HUES48 (cell line): ENCODE data around the gene CSRNP3.

Experiments used
- H3K27ac ChIP-seq: one replicate; pipeline ENCODE4 v1.7.0; 2013; ENCODE audit warnings: low read depth, low read length, inconsistent platforms
- H3K27me3 ChIP-seq: 2 replicates; pipeline ENCODE4 v1.6.1; 2013; ENCODE audit warnings: mild to moderate bottlenecking, low read length; ENCODE audit not compliant: control insufficient read depth, insufficient read depth
- H3K36me3 ChIP-seq: 2 replicates; pipeline ENCODE4 v1.6.1; 2013; ENCODE audit warnings: low read length; ENCODE audit not compliant: control insufficient read depth, insufficient read depth
- H3K4me1 ChIP-seq: 2 replicates; pipeline ENCODE4 v1.6.1; 2013; ENCODE audit warnings: mild to moderate bottlenecking, low read length; ENCODE audit not compliant: control insufficient read depth, insufficient read depth
- H3K4me3 ChIP-seq: 2 replicates; pipeline ENCODE4 v1.5.1; 2013; ENCODE audit warnings: mild to moderate bottlenecking, low read depth, low read length
- H3K9ac ChIP-seq: 2 replicates; pipeline ENCODE4 v1.6.1; 2013; ENCODE audit warnings: mild to moderate bottlenecking, low read depth, low read length, moderate library complexity
- H3K9me3 ChIP-seq: 2 replicates; pipeline ENCODE4 v1.6.1; 2013; ENCODE audit warnings: low read length; ENCODE audit not compliant: control insufficient read depth, insufficient read depth

The CSRNP3 gene

DNA sequence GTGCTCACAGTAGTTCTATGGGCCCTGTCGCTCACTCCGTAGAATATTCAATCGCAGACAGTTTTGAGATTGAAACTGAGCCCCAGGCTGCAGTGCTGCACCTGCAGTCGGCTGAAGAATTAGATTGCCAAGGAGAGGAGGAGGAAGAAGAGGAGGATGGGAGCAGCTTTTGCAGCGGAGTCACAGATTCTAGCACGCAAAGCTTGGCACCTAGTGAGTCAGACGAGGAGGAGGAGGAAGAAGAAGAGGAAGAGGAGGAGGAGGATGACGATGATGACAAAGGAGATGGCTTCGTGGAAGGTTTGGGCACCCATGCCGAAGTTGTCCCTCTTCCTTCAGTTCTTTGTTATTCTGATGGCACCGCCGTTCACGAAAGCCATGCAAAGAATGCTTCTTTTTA, 209.4 kb downstream of the CSRNP3 start:
- peaks cover 8% of the 10 kb centered on the region for H3K4me1 ChIP-seq
- no peaks in the 10 kb centered on the region for H3K9me3 ChIP-seq
- H3K27ac ChIP-seq: no peak overlapping the region
- H3K36me3 ChIP-seq: peaks cover 9% of the 10 kb centered on the region
- H3K4me3 ChIP-seq: no peak overlapping the region
- no peak overlapping the region for H3K9ac ChIP-seq
- H3K27me3 ChIP-seq: no peaks in the 10 kb centered on the region

DNA sequence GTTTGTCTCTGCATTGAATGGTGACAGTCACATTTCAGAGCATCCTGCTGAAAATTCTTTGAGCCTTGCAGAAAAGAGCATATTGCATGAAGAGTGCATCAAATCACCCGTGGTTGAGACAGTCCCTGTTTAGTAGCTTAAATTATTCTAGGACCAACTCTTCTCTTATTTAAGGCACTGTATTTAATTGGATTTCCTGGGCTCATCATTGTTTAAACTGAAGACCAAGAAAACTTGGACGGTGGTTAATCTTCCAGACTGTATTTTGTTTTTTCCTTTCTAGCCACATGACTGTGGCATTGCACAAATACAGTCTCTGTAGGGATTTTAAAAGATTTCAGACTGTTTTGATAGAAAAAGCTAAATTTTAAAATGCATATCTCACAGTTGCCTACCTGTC, 210.1 kb downstream of the CSRNP3 start:
- H3K36me3 ChIP-seq: peaks cover 9% of the 10 kb centered on the region
- H3K9ac ChIP-seq: no peak overlapping the region
- H3K27ac ChIP-seq: no peak overlapping the region
- H3K27me3 ChIP-seq: no peaks in the 10 kb centered on the region
- H3K4me1 ChIP-seq: peaks cover 8% of the 10 kb centered on the region
- no peaks in the 10 kb centered on the region for H3K9me3 ChIP-seq
- no peak overlapping the region for H3K4me3 ChIP-seq

DNA sequence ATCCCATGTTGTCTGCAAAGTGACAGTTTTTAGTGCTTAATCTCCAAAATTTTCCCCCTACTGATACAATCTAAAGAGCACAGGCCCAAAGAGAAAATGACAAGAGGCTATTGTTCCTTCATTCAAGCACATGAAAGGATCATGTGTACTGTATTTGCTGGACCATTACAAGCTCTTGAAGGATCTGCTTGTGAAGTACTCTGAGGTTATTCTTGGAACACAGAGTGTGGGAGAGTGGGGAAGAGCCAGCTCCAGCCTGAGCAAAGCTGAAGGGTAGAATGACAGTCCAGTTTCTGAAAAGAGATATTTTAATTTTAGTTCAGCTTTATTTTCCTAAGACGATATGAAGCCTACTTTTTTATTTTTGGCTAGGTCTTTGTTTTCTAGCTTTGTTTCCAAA, 212.3 kb downstream of the CSRNP3 start:
- no peak overlapping the region for H3K4me3 ChIP-seq
- H3K36me3 ChIP-seq: peaks cover 5% of the 10 kb centered on the region
- no peak overlapping the region for H3K27ac ChIP-seq
- H3K9ac ChIP-seq: no peak overlapping the region
- H3K9me3 ChIP-seq: no peaks in the 10 kb centered on the region
- peaks cover 8% of the 10 kb centered on the region for H3K4me1 ChIP-seq
- no peaks in the 10 kb centered on the region for H3K27me3 ChIP-seq

DNA sequence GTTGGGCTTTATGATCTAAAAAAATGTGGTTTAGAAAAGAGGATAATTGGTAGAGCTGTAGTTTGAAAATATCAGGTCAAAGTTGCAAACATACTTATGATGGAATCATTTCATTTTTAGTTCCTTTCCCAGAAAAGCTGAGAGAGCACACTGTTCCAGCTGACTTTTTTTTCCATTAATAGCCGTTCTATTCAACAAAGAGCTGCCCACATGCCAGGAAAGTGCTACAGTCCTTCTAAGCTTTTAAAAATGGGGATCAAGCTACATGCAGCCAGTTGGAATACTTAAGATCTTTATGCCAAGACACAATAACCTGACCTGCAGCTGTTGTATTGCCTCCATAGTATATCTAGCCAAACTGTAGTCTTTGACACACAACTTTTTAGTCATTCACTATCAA, 213.0 kb downstream of the CSRNP3 start:
- peaks cover 10% of the 10 kb centered on the region for H3K4me1 ChIP-seq
- H3K4me3 ChIP-seq: no peak overlapping the region
- H3K36me3 ChIP-seq: peaks cover 5% of the 10 kb centered on the region; the same call in 1 of the 2 replicates
- H3K9ac ChIP-seq: no peak overlapping the region
- H3K27ac ChIP-seq: no peak overlapping the region
- no peaks in the 10 kb centered on the region for H3K27me3 ChIP-seq
- no peaks in the 10 kb centered on the region for H3K9me3 ChIP-seq

DNA sequence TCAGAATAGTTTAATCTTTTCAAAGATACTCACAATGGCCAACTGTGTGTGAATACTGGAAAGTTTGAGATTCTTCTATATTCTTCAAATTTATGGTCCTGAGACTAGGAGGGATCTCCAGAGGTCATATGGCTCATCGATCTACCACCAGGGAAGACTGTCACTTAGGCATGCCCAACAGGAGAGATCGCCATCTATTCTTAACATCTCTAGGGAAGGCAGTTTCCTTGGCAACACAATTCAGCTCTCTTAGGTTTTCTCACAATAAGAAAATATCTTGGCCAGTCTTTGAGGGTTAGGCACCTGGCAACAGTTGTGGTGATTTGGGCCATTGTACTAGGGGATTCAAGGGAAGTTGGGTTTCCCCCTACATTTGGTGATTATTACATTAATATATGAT, 217.3 kb downstream of the CSRNP3 start:
- Histone ChIP-seq H3K9ac (no peak overlapping the region), H3K36me3 (no peaks in the 10 kb centered on the region), H3K27me3 (no peaks in the 10 kb centered on the region), H3K4me1 (peaks cover 31% of the 10 kb centered on the region), H3K9me3 (no peaks in the 10 kb centered on the region), H3K27ac (no peak overlapping the region), H3K4me3 (no peak overlapping the region)

DNA sequence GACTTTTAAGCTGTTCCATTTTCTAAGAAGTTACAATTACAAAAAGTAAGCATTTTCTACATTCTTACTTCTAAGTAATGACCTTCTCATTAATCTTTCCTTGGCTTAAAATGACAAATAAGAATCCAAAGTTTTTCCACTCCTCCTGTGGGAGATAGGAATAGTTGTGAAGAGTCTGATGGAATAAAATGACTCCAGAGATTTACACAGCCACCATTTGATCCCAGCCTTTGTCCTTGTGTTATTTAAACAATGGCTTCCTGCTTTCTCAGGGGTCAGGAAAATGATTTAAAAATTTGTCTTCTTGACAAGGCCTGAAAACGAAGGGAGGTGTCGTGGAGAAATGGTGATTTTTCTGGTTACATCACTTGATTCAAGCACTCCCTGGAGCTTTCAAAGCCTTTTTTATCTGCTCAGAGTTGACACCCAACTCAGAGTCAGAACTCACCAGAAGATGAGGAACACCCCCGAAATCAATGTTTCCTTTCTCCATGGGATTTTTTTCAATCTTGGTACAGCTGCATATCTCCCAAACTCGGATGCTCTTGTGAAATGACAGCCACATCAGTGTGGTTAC, 218.0 kb downstream of the CSRNP3 start:
- Histone ChIP-seq H3K9me3 (no peaks in the 10 kb centered on the region), H3K27me3 (no peaks in the 10 kb centered on the region), H3K36me3 (no peaks in the 10 kb centered on the region), H3K4me1 (peaks cover 34% of the 10 kb centered on the region), H3K27ac (no peak overlapping the region), H3K4me3 (no peak overlapping the region), H3K9ac (no peak overlapping the region)

DNA sequence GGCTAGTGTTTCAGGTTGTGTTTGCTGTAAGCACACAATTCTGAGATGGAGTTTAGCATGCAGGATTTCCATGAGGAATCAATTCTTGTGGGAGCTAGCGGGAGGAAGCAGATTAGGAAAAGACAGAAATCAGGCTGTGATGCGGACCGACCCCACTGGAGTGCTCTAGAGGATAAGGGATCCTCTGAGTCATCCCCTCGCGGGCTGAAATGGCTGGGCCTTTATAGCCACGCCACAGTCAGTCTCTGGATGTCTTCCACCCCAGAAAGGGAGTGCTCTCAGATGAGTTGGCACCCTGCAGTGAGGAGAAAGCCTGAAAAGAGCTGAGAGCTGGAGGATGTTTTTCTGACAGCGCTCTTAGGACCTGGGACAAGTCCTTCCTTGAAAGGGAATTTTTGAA, 222.1 kb downstream of the CSRNP3 start:
- Histone ChIP-seq H3K27ac (peak overlapping the region; percentile 19), H3K9ac (no peak overlapping the region), H3K27me3 (no peaks in the 10 kb centered on the region), H3K4me1 (peaks cover 30% of the 10 kb centered on the region), H3K36me3 (no peaks in the 10 kb centered on the region), H3K9me3 (no peaks in the 10 kb centered on the region), H3K4me3 (no peak overlapping the region)

DNA sequence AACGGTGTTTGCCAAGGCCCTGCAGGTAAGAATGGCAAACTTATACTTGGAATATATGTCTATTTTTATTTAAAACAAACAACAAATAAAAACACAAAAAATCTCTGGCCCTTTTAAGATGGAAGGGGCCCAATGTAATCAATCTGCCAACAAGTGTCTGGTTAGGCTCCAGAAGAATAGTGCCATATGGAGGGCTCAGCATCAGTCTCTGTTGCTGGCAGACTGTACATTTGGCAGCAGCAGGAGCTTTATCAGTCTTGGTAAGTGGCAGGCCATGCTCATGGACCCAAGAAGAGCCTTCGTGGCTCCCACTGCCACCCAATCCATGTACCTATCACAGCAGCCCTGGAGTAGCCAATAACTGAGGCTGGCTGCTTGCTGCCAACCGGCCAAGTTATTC, 223.4 kb downstream of the CSRNP3 start:
- H3K9ac ChIP-seq: no peak overlapping the region
- H3K9me3 ChIP-seq: no peaks in the 10 kb centered on the region
- no peaks in the 10 kb centered on the region for H3K27me3 ChIP-seq
- no peaks in the 10 kb centered on the region for H3K36me3 ChIP-seq
- no peak overlapping the region for H3K4me3 ChIP-seq
- no peak overlapping the region for H3K27ac ChIP-seq
- H3K4me1 ChIP-seq: peaks cover 36% of the 10 kb centered on the region

DNA sequence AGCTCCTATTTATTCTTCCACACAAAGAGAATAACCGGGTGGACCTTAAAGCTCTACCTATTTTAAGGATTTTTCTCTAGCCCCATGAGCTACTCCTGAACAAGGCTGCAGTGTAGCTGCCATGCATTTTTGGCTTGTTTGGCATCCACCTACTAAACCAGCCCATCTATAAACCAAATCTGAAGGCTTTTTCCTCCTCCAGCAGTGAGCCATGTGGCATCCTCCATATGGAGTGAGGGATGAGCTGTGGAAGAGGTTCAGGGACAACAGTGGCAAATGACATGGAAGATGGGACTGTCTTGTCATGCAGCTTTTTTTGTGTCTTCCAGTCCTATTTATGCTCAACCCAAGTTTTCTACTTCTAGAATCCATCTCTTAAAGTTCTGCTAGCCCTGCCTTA, 224.3 kb downstream of the CSRNP3 start:
- Histone ChIP-seq H3K9me3 (no peaks in the 10 kb centered on the region), H3K27ac (no peak overlapping the region), H3K27me3 (no peaks in the 10 kb centered on the region), H3K36me3 (no peaks in the 10 kb centered on the region), H3K9ac (no peak overlapping the region), H3K4me3 (no peak overlapping the region), H3K4me1 (peaks cover 43% of the 10 kb centered on the region)

DNA sequence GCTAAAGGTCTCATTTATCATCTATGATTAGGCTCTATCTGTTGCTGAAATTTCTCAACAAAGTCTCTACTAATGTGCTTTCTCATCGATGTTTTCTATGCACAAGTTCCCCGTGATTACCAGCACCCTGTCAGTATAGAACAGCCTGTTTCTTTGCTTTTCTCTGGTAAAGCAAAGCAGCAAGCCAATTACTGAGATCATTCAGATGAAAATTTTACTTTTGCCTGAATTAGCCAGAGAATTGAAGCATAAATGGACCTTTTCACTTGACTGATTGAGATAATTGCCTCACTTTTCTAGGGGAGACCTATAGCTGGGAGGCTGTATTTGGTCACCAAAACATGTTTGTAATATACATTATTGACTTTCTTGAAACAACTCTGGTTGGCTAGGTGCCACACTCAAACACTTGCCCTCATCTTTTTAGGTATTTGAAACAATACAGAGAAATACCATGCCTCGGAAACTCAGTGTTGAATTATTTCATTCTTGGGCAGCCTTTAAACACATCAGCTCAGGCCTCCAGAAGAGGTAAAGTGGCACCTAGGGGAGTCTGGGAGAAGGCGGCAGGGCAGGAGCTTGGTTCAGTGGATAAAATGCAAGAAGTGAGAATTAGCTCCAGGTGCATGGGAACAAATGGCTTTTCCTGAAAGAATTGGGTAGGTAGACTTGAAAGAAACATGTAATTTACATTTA, 228.4 kb downstream of the CSRNP3 start:
- H3K4me3 ChIP-seq: peak overlapping the region; percentile 30; the same call in 1 of the 2 replicates
- H3K4me1 ChIP-seq: peaks cover 43% of the 10 kb centered on the region
- H3K36me3 ChIP-seq: no peaks in the 10 kb centered on the region
- H3K9ac ChIP-seq: peak overlapping the region; percentile 55; the same call in 1 of the 2 replicates
- H3K27ac ChIP-seq: peak overlapping the region; percentile 86
- no peaks in the 10 kb centered on the region for H3K9me3 ChIP-seq
- no peaks in the 10 kb centered on the region for H3K27me3 ChIP-seq

DNA sequence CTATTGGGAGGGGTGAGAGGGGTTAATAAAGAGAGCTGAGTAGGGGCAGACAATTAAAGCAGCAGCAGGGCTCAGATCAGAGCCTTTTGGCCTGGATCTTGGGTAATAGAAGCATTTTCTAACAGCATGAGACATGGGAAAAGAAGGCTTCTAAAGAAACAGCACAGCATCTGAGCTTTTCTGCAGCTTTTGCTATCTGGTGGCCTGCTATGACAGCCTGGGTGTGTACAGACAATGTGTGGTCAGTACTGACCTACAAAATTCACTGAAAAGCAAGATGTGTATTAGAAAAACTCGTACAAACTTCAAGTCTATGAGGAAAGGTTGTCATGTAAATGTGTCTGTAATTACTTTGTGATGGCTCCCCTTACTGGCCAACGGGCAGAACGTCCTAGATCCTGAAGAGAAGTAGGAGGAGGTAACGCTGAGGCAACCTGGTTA, 229.0 kb downstream of the CSRNP3 start:
- H3K4me1 ChIP-seq: peaks cover 49% of the 10 kb centered on the region
- H3K9me3 ChIP-seq: no peaks in the 10 kb centered on the region
- H3K36me3 ChIP-seq: no peaks in the 10 kb centered on the region
- no peaks in the 10 kb centered on the region for H3K27me3 ChIP-seq
- peak overlapping the region; percentile 55; the same call in 1 of the 2 replicates for H3K9ac ChIP-seq
- peak overlapping the region; percentile 30; the same call in 1 of the 2 replicates for H3K4me3 ChIP-seq
- peak overlapping the region; percentile 86 for H3K27ac ChIP-seq
